GM18868 (cell line): ENCODE results near the gene CHSY3.

Experiments used
- ATAC-seq: cut with Tn5 transposase; IDR thresholded peaks from one replicate; pipeline ENCODE4 v1.9.1; 2021; ENCODE audit warnings: mild to moderate bottlenecking, moderate library complexity; ENCODE audit not compliant: unreplicated experiment

The CHSY3 gene

GRCh38 chr5:130077007-130077406 is 172.7 kb downstream of the CHSY3 start:
- no peak for ATAC-seq

GRCh38 chr5:130078661-130079060 is 174.4 kb downstream of the CHSY3 start:
- ATAC-seq: no peak

- ATAC-seq: no peak
Measured at GRCh38 chr5:130090569-130091270, 186.5 kb downstream of the CHSY3 start.

GRCh38 chr5:130092991-130093390 is 188.7 kb downstream of the CHSY3 start:
- no peak for ATAC-seq

GRCh38 chr5:130096483-130096882 is 192.2 kb downstream of the CHSY3 start:
- no peak for ATAC-seq

- no peak for ATAC-seq
Measured at GRCh38 chr5:130099008-130099407, 194.7 kb downstream of the CHSY3 start.

- ATAC-seq: peak; percentile 90
Measured at GRCh38 chr5:130102375-130102774, 198.1 kb downstream of the CHSY3 start.

- peak; percentile 11 for ATAC-seq
Measured at GRCh38 chr5:130102960-130103359, 198.7 kb downstream of the CHSY3 start.

GRCh38 chr5:130104895-130105688 is 200.8 kb downstream of the CHSY3 start:
- ATAC-seq: no peak

GRCh38 chr5:130106480-130106879 is 202.2 kb downstream of the CHSY3 start:
- no peak for ATAC-seq

GRCh38 chr5:130109152-130109551 is 204.9 kb downstream of the CHSY3 start:
- peak; percentile 74 for ATAC-seq

GRCh38 chr5:130110328-130110727 is 206.1 kb downstream of the CHSY3 start:
- no peak for ATAC-seq

GRCh38 chr5:130111746-130112145 is 207.5 kb downstream of the CHSY3 start:
- no peak for ATAC-seq

- ATAC-seq: peak; percentile 74
Measured at GRCh38 chr5:130112246-130112645, 208.0 kb downstream of the CHSY3 start.

- ATAC-seq: no peak
Measured at GRCh38 chr5:130115686-130116085, 211.4 kb downstream of the CHSY3 start.

GRCh38 chr5:130116462-130116861 is 212.2 kb downstream of the CHSY3 start:
- no peak for ATAC-seq

- no peak for ATAC-seq
Measured at GRCh38 chr5:130116972-130117371, 212.7 kb downstream of the CHSY3 start.

GRCh38 chr5:130126746-130127145 is 222.5 kb downstream of the CHSY3 start:
- ATAC-seq: no peak

- peak; percentile 75 for ATAC-seq
Measured at GRCh38 chr5:130135506-130135905, 231.2 kb downstream of the CHSY3 start.

- no peak for ATAC-seq
Measured at GRCh38 chr5:130136300-130136699, 232.0 kb downstream of the CHSY3 start.

- ATAC-seq: no peak
Measured at GRCh38 chr5:130137681-130138080, 233.4 kb downstream of the CHSY3 start.

- ATAC-seq: no peak
Measured at GRCh38 chr5:130138406-130139045, 234.3 kb downstream of the CHSY3 start.
